Measurements from ENCODE around the gene RNASE13.
A peak's percentile ranks its signal among the peaks of the same experiment; 100 is the strongest.

Gene RNASE13

GRCh38 chr14:21030531-21030930 lies 4.1 kb downstream of the RNASE13 start:
- no peak for TF ChIP-seq CTCF (IDR thresholded peaks at IDR 0.05; ENCODE audit: extremely low read depth, missing control alignments)
- DNase-seq (ENCODE audit: low spot score) = no peak

- DNase-seq (ENCODE audit: low spot score) = no peak
- TF ChIP-seq CTCF (IDR thresholded peaks at IDR 0.05; ENCODE audit: extremely low read depth, missing control alignments) = no peak
These were observed 4.7 kb downstream of the RNASE13 start, which contains the start of gene TPPP2 for GRCh38 chr14:21029917-21030316. Gene TPPP2 (plus strand): TSS chr14:21030217. CDS start chr14:21030582, 365 bp downstream.

GRCh38 chr14:21026988-21027315 lies 7.7 kb downstream of the RNASE13 start:
- DNase-seq (ENCODE audit: low spot score) = no peak
- TF ChIP-seq CTCF (IDR thresholded peaks at IDR 0.05; ENCODE audit: extremely low read depth, missing control alignments) = no peak

- TF ChIP-seq CTCF (IDR thresholded peaks at IDR 0.05; ENCODE audit: extremely low read depth, missing control alignments) = no peak
- no peak for DNase-seq (ENCODE audit: low spot score)
These were observed 8.2 kb downstream of the RNASE13 start for GRCh38 chr14:21026274-21026987.

- no peak for DNase-seq (ENCODE audit: low spot score)
- no peak for TF ChIP-seq CTCF (IDR thresholded peaks at IDR 0.05; ENCODE audit: extremely low read depth, missing control alignments)
These were observed 9.0 kb downstream of the RNASE13 start for GRCh38 chr14:21025371-21026273.

GRCh38 chr14:21024585-21025370 lies 9.8 kb downstream of the RNASE13 start, which contains the start of gene NDRG2:
Gene NDRG2 (minus strand): TSS chr14:21025061. CDS start chr14:21023315, 1,746 bp downstream.
- peak; percentile 78 for DNase-seq (ENCODE audit: low spot score)
- no peak for TF ChIP-seq CTCF (IDR thresholded peaks at IDR 0.05; ENCODE audit: extremely low read depth, missing control alignments)

Data from GM20000 (cell line).